Measurements from ENCODE around the gene IGBP1. TPM values are rescaled to one million over a fixed set of nuclear protein-coding genes. Genes with fewer than 3 reads are reported as not detected.
A peak's percentile ranks its signal among the peaks of the same experiment; 100 is the strongest.

The IGBP1 gene
- total and polyA plus RNA-seq, 9 of the 15 experiments (the other 6 are each of a cell fraction or from before 2014, with no cell fraction given) = 36.6 to 91.5 (median 52.8) TPM

GRCh38 chrX:70134116-70134477 lies 850 bp downstream of the IGBP1 start:
- intact Hi-C loops (cut with micrococcal nuclease) = no loop called here
- peak; percentile 18 to 28 (median 24) for DNase-seq (ENCODE audit: extremely low read depth in 1 of 4, low spot score in 3 of 4)
- in situ Hi-C loops (cut with MboI) = no loop called here
- Histone ChIP-seq H3K4me2 (ENCODE audit: insufficient read depth, low read length) (peak overlapping the region; percentile 99), H3K9ac (ENCODE audit: insufficient read depth in 1 of 2, low read depth in 2 of 2, low read length in 2 of 2) (peak overlapping the region; percentile 95 to 96), H3K9me3 (replicated peaks; ENCODE audit: control insufficient read depth, insufficient read depth, low read depth, low read length) (no peaks in the 10 kb centered on the region), H3K27ac (ENCODE audit: extremely low read depth, low read depth, low read length) (peak overlapping the region; percentile 97), H3K9me1 (ENCODE audit: control insufficient read depth, insufficient read depth, low read length) (peaks cover 2% of the 10 kb centered on the region), H3K79me2 (ENCODE audit: control insufficient read depth, insufficient read depth, low read length) (peaks cover 21% of the 10 kb centered on the region), H3K36me3 (ENCODE audit: control insufficient read depth, insufficient read depth, low read length) (peaks cover 30% of the 10 kb centered on the region), H2AFZ (ENCODE audit: low read depth, low read length) (peak overlapping the region; percentile 90), H3K4me3 (peak overlapping the region; percentile 84), H3K27me3 (ENCODE audit: control insufficient read depth in 2 of 2, insufficient read depth in 2 of 2, low read length in 2 of 2) (no peaks in the 10 kb centered on the region), H4K20me1 (replicated peaks; ENCODE audit: control insufficient read depth, insufficient read depth, low read length) (no peaks in the 10 kb centered on the region; the same call in 1 of the 2 replicates), H3K4me1 (replicated peaks in 1 of 2; ENCODE audit: control insufficient read depth in 2 of 2, insufficient read depth in 2 of 2, low read length in 2 of 2) (peaks cover 5 to 8% of the 10 kb centered on the region in 2 experiments; a peak in 3 of 5 replicates)
- TSS peak; percentile 73 for BruUV-seq (replicated peaks)
- ChIA-PET POLR2A (interaction anchor here (0.7 to 1.9 kb wide), 6 partner anchors 8 to 34 kb away, joined by 3 to 13 read pairs (median 3); no protein-coding TSS in a partner anchor), CTCF (ENCODE audit: low intra/inter-chr PET ratio) (no interaction called here)
- FAIRE-seq = peak; percentile 52
- peak; percentile 56 for ATAC-seq
- 0% methylated on average over 10 of the region's 12 CpGs for WGBS (ENCODE audit: insufficient coverage, low coverage, missing lambda C conversion rate)
- TF ChIP-seq HMG20B (CRISPR knock-in tag; IDR thresholded peaks at IDR 0.05) (no peak), ZNF449 (CRISPR knock-in tag; IDR thresholded peaks at IDR 0.05) (no peak), ESRRA (IDR thresholded peaks at IDR 0.05; ENCODE audit: borderline replicate concordance, low read depth) (no peak), RFX5 (IDR thresholded peaks at IDR 0.05; ENCODE audit: low read depth, low read length) (no peak), SMC3 (conservative IDR thresholded peaks at IDR 0.05; ENCODE audit: insufficient read depth, low read depth, low read length) (no peak), NR4A1 (CRISPR knock-in tag; IDR thresholded peaks at IDR 0.05) (no peak), NR4A1 (tag; IDR thresholded peaks at IDR 0.05) (no peak), TCF3 (CRISPR knock-in tag; IDR thresholded peaks at IDR 0.05) (no peak), NFRKB (IDR thresholded peaks at IDR 0.05; ENCODE audit: low read depth) (peak; percentile 45; the same call in 1 of the 2 replicates), PHF20 (IDR thresholded peaks at IDR 0.05; ENCODE audit: partially characterized antibody) (peak; percentile 8), ZMIZ1 (IDR thresholded peaks at IDR 0.05; ENCODE audit: low read depth in 2 of 2, low read length in 2 of 2) (no peak), CCNT2 (IDR thresholded peaks at IDR 0.05; ENCODE audit: borderline replicate concordance, extremely low read depth, insufficient read length, low read depth, low read length) (no peak), IRF9 (tag; IDR thresholded peaks at IDR 0.05) (no peak), MLLT1 (IDR thresholded peaks at IDR 0.05) (no peak), ASH1L (IDR thresholded peaks at IDR 0.05; ENCODE audit: borderline replicate concordance, low read depth, partially characterized antibody) (no peak), HDAC8 (tag; IDR thresholded peaks at IDR 0.05) (no peak)

All from K562 (cell line).